GM12864 (cell line): ENCODE results near the gene DPAGT1.

ENCODE experiments used
- DNase-seq: peaks from one replicate; pipeline ENCODE4 v3.0.0-alpha.2; 2011; ENCODE audit warnings: low read depth
- H3K4me3 ChIP-seq: 2 replicates; pipeline ENCODE4 v1.5.1; 2011; ENCODE audit warnings: mild to moderate bottlenecking, low read depth, low read length, control low read depth
- CTCF ChIP-seq: IDR thresholded peaks from 2 replicates; pipeline ENCODE4 v1.5.1; 2011; ENCODE audit warnings: low read depth, mild to moderate bottlenecking, moderate library complexity, low read length, control low read depth, inconsistent platforms; ENCODE audit errors: missing control alignments

Gene DPAGT1

DNA sequence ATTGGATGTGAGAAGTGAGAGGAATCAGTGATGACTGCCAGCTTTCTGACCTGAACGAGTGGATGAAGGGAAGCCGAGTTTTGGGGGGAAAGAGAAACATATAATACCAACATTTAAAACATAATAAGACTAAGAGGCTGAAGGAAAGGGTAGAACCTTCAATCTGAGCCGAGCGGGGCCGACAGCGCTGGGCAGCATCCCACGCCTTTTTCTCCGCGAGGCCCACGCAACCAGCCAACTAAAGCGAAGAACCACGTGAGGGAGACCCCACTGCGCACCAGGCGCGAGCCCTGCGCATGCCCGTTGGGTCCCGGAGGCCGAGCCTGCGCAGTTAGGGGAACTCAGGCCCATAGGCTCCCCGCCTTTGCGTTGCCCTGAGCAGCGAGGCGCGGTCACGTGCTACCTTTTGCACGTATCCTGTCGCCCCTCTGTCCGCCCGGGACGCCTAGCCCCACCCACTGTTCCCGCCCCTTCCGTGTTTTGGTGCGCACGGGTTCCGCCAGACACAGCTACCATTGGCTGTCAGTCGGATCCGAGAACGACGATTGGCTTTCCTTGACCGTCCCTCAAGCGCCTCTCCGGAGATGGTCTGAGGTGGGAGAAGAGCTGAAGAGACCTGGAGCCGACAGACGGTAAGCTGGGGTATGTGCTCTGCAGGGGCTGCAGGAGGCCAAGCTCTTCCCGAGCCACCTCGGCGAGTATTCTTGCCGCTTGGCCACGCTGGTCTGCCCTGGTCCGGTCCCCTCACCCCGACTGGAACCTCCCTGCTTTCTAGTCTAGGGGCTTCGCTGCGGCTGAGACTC lies 19.6 kb upstream of the DPAGT1 start, which contains the start of gene HINFP:
Gene HINFP (plus strand): TSS at position 573 of the 803 bp plus-strand sequence. CDS start 5,365 bp downstream, outside the sequence.
- TF ChIP-seq CTCF, result no peak
- H3K4me3 ChIP-seq, result peak within 1 kb of the TSS; percentile 81
- peak; percentile 97 for DNase-seq

DNA sequence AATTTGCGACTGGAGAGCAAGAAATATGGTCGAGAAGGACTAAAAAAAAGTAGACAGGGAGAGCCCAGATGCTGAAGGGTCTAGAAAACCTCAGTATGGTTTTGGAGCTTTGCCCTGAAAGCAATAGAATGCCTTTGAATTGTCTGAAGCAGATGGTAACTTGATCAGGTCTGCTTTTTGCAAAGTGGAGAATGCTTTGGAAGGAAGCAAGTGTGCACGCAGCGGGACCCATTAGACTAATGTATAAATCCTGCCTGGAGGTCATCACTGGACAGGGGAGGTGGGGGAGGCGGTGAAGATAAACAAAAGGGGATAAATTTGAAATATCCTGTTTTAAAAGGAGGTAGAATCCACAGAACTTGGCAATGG lies 19.0 kb upstream of the DPAGT1 start:
- TF ChIP-seq CTCF, result no peak
- peak overlapping the region; percentile 60 for H3K4me3 ChIP-seq
- no peak for DNase-seq

- no peak overlapping the region for H3K4me3 ChIP-seq
- no peak for TF ChIP-seq CTCF
- DNase-seq, result no peak
Observed at GRCh38 chr11:119118946-119119345, 17.3 kb upstream of the DPAGT1 start.

GRCh38 chr11:119118227-119118626 lies 16.6 kb upstream of the DPAGT1 start:
- TF ChIP-seq CTCF, result no peak
- no peak overlapping the region for H3K4me3 ChIP-seq
- DNase-seq, result no peak

- DNase-seq, result no peak
- TF ChIP-seq CTCF, result no peak
- H3K4me3 ChIP-seq, result no peak overlapping the region
Observed at GRCh38 chr11:119117004-119117706, 15.5 kb upstream of the DPAGT1 start.

- no peak overlapping the region for H3K4me3 ChIP-seq
- no peak for TF ChIP-seq CTCF
- DNase-seq, result no peak
Observed at GRCh38 chr11:119116601-119117000, 14.9 kb upstream of the DPAGT1 start.
